Fibroblast of gingiva (primary cell): ENCODE results near the gene CCDC38.
"Not testable (repeated sequence)": the region's sequence is repeated elsewhere in the genome, so short reads cannot be mapped to it uniquely, and the experiment has no call there.

Experiments
- DNase-seq: peaks from one replicate; pipeline ENCODE4 v3.0.0-alpha.2; 2011; ENCODE audit warnings: low read depth

The CCDC38 gene

DNA sequence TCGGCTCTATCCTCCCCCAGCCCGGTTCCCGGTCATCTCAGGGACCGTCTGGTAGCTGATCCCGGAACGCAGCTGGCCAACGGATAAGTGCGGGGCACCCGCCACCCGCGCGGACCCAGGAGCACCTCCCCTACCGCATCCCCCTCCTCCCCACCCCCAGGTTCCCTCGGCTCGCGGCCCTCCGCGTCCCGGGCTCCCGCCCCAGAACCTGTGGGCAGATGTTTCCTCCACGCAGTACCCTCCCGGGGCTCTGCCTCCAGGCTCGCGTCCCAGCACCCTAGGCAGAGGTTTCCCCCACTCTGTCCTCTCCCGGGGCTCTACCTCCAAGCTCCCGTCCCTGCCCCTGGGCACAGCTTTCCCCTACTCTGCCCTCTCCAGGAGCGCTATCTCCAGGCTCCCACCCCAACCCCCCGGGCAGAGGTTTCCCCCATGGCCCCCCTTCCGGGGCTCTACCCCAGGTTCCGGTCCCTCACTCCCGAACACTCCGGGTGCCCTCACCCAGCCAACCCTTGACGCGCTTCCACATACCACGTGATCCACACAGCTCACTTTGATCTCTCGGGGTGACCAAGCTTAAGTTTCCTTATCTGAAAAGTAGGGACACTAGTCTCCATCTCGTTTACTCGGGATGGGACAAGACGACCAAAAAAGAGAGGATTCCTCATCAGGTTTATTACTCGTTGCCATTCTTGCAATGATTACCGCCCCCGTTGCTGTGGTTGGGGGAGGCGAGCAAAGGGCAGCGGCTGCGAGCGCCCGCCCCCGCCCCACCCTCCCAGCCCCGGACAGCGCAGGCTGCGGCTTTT, at the start of gene CCDC38:
Gene CCDC38, minus strand, starts transcription at position 91 of the 806 bp plus-strand sequence. CDS start 6,105 bp downstream, outside the sequence.
- peak; percentile 58 for DNase-seq

DNA sequence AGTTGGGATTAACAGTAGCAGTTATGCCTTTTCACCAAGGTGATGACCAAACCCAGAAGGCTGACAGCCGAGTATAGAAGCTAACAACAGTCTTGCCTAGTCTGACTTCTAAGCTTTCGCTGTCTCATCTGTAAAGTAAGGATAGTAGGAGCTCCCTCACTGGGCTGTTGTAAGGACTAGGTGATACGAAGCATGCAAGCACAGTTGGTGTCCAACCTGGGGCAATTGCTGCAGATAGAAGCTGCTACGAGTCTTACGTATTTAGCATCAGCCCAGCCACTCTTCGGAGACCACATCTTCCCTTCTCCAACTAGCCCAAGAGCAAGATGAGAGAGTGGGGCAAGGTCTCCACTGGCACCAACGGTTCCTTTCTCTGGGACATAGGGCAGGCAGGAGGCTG, 47.7 kb upstream of the CCDC38 start:
- DNase-seq = no peak

DNA sequence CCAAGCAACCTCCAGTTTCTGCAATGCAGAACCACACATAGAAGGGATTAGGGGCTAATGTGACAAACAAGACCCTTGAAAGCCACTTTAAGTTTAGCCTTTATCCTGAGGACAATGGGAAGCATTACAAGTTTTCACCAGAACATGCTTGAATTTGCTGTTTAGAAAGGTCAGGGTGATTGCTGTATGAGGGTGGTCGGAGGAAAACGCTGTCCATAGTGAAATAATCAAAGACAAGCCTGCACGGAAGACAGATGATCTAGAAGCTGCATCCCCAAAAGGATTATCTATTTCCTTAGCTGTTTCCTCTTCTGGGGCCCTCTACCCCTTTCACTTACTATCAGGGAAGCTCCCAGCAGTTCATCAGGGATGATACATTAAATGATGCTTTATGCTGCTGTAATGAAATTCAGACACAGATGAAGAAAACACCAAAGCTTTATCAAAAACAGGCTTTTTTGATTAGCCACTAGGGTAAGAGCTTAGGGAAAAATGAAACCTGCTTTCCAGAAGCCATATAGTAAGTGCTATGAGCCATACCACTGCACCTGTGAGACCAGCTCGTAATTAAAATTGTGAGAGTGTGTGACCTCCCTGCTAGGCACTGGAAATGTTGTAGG, 47.2 kb upstream of the CCDC38 start:
- DNase-seq = no peak

DNA sequence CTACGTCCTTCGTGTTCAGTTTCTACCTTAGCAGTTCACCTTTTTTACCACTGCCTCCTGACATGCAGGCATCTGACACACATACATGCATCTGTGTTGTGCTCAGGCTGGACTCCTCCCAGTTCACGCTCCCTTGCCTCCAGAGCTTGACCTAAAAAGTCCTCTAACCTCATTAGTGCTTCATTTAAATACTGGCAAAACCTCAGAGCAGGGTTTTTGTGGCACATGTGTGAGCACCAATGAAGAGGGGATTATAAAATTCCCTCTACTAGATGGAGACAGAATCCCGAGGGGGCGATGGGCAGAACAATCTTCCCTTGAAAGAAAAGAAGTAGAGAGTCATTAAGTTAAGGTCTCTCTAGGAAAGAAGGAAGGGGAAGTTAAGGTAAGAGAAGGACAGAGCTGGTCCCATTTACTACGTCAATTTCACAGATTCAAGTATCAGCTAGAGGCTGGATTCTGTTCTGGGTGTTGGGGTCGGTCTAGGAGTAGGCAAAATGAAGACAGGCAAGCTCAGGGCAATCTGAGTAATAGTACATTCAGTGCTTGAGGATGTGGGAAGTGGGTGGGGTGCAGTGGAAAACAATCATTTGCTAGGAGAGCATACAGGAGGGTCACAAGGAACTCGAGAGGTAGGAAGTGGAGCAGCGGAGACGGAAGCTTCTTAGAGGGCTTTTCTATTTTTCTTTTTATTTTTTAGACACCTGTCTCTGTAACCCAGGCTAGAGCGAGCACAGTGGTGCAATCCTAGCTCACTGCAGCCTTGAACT, 46.3 kb upstream of the CCDC38 start:
- DNase-seq = no peak

DNA sequence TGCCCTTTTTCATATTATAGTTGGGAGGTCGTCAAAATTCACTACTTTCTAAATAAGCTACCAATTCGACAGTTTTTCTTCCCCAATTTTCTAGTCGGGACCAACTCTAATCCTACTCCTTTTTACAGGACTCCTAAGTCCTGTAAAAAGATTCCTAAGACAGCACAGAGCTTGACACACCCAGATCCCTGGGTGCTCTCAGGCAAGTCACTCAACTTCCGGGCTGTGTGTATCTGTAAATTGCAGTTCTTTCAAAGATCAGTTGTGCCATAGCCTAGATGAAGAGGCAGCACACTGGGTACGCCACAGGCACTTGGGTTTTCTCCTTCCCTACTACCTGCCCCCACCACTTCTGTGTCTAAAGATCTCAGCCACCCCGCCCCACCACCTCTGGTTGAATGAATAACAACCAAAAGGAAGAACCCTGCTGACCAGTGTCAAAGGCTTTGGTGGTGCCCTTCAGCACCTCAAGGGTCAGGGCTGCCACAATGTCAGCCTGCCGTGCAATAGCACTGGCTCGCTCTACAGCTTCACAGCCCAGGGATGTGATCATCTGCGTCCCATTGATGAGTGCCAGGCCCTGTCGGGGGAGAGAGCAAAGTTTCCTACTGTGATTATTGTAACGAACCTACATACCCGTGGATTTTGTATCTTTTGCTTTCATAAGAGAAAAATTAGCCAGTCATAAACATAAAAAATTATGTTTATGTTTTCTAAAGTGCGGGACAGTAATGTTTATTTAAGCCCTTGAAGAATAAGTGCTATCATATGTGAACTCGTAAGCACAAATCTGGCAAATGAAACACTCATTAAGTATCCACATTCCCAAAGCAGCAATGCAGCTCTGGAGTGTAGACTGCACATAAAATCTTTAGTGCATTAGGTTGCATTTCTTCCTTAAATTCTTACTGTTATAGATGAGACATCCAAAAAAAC, 44.5 kb upstream of the CCDC38 start:
- DNase-seq = peak; percentile 59

DNA sequence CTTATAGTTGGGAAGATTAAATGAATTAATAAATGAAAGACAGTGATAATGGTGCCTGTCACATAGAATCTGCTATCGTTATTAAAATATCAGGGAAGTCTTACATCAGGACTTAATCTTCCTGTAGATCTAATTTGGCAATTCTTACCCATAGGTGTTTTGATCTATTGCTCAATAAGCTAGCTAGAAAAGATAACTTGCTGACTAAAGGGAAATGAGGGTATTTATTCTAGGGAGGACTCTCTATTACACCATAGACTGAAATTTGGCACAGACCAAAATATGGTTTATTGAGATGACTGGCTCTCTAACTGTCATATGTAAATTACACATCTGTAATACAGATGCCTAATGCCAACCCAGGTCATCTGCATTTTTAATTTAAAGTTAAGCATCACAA, 42.3 kb upstream of the CCDC38 start:
- no peak for DNase-seq

DNA sequence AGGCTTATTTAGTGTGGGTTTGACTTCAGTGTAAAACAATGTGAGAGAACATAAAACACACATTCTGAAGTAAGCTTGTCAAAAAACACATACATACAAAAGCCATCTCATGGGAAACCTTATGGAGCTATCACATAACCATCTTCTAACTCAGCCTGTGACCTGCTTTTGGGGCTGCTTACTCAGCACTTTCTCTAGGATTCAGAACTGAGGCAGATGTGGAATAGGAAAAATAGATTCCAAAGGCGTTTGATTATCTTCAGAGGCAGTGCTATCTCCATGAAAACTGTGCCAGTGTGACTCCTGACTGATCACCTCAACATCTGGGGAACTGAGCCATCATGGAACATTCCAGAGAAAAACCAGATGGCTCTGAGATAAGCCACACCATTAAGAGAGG, 40.2 kb upstream of the CCDC38 start:
- no peak for DNase-seq

DNA sequence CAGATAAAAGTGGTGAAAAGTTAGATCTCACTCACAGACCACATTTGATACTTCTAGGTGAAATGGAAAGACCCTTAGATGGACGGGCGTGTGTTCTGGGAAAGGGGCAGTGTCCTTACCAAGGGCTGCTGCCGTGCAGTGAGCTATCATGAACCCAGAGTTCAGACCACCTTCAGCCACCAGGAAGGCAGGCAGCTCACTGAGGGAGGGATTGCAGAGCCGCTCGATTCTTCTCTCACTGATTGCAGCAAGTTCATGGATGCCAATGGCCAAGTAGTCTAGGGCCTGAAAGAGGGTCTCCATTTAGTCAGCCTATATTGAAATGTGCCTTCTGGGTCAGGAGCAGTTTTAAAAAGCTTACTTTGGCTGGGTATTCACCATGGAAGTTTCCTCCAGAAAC, 38.0 kb upstream of the CCDC38 start:
- no peak for DNase-seq

DNA sequence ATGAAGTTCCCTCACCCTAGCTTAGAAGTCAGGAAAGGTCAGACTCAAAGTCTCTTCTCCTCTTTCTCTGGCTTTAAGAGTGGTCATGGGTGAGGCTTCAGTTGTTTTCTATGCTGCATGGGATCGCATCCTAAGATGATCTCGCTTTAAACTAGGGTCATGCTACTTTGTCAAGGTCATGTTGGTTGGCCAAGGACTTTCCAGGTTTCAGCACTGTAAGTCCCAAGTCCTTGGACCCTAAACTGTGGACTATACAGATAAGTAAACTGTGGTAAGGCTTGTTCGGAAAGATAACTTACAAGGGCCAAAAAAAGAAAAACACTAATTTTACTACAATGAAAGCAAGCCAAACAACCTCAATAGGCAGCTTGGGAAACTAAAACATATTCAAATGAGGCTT, 36.4 kb upstream of the CCDC38 start:
- DNase-seq = no peak

DNA sequence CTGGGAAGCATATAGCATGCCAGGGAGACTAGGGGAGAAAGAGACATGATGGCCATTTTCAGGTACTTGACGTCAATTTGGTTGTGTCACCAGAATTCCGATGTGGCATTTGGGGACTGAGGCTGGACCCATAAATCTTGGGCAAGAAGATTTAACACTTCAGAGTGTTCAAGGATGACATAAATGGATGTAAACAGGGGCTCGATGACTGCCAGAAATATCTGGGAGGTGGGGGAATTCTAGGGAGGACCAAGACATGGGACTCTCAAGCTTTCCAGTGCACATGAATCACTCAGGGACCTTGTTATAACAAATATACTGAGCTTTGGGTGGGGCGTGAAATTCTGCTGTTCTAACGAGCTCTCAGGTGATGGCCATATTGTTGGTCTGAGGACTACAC, 35.9 kb upstream of the CCDC38 start:
- DNase-seq = no peak

DNA sequence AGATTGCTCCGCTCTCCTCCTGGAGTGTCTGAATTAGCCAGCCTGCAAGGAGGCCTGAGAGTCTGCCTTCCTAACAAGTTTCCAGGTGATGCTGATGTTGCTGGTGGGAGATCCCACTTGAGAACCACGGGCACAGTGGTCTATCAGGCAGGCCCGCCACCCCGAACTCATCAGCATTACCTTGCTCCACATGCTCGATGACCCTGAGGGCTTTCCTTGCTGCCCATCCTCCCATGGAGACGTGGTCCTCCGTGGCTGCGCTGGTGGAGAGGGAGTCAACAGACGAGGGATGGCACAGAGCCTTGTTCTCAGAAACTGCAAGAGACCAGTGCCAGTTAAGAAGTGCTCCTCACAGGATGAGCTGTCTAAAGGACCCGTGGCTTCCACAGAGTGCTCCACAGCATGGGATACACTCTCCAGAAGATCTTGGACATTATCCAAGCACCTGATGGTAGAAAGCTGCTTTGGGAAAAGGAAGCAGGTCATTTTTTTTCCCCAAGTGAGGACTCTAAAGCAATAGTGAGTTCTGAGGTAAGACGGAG, 35.4 kb upstream of the CCDC38 start:
- DNase-seq = no peak

DNA sequence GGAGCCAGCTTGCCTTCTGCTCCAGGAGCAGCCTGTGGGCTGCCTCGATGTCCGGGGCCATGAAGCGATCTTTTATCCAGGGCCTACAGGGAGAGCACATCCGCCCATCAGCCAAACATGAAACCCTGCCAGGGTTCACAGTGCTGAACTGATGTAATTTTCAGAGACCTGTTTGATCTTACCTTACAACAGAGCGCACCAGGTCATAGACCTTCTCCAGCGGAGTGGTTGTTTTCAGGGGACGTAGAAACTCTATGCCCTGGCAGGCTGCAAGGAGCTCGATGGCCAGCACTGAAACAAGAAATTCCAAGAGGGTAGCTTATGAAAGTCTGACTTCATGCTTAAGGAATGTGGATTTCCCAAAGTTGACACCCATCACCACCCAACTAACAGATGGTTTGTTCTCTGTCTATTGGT, 34.0 kb upstream of the CCDC38 start:
- peak; percentile 10 for DNase-seq

DNA sequence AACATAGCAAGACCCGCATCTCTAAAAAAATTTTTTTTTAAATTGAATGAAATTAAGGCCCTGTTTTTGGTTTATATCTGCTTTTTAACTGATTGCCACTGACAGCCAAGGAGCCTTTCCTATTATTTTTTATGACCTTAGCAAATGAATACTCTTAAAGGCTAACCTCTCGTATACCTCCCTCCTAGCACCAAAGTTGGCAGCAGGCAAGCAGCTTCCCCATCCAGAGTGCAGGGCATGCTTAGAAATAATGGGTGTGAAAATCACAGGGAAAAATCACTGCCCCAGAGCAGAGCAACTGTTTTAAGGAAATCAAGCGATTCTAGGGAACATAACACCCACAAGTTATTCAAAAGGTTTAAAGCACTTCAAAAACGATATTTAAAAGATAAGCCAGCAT, 33.1 kb upstream of the CCDC38 start:
- DNase-seq = no peak

DNA sequence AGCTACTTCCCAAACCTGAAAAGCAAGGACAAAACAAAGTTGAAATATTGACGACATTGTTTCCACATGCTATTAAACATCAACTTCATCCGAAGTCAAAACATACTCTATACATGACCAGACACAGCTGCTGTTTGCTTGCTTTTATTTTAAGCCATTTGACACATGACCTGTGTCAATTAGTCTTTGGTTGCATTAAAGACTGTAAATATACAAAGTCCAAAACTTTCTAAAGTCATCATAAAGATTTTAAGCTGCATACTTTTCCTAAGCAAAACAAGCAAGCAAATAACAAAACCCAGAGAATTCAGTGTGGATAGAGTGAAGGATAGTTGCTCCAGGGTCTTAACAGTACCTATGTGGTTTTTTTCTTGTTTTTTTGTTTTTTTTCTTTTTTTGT, 31.9 kb upstream of the CCDC38 start:
- DNase-seq = no peak

DNA sequence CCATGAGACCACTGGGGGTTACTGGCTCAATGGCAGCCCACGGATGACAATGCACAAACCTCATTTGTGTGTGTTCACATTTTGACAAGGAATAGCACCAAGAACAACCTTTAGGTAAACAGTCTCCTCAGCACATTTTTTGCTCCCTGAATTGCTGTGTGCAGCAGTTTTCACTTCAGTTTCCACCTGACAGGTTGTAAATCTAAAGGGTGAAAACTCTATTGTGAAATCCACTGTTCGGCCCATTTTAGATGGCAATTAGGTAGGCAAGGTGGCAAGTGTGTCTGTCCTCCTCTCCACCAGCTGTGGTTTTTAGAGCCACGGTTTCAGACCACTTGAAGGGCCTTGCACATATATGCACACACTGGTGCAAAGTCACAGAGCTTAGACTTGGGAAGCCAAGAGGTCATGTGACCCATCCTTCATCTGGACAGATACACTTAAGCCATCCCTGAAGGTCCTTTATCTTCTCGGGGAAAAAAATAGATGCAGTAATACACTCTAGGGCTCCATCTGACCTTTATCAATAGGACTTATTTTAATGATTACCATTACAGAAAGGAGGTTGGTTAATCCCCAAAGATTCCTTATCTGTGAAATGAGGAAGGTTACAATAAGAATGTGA, 30.5 kb upstream of the CCDC38 start:
- no peak for DNase-seq

DNA sequence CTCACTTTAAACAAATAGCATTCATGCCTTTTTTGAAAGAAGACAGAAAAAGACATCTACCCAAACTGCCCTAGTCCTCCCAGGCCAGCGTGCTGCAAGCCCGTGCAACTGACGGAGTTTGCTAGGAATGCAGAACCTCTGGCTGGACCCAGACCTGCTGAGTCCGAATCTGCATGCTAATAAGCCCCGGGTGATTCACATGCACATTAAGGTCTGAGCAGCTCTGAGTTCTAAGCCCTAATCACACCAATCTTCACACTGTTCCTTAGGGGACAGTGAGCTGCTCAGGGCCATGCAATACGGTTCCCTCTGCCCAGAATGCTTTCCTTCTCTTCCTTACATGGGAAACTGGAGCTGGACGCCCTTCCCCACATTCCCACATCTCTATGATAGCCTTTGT, 28.5 kb upstream of the CCDC38 start:
- no peak for DNase-seq

DNA sequence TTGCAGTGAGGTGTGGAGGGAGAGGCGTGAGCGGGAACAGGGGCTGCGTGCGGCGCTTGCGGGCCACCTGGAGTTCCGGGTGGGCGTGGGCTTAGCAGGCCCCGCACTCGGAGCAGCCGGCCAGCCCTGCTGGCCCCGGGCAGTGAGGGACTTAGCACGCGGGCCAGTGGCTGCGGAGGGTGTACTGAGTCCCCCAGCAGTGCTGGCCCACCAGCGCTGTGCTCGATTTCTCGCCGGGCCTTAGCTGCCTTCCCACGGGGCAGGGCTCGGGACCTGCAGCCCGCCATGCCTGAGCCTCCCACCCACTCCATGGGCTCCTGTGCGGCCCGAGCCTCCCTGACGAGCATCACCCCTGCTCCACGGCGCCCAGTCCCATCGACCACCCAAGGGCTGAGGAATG, 26.7 kb upstream of the CCDC38 start:
- not testable (repeated sequence) for DNase-seq

DNA sequence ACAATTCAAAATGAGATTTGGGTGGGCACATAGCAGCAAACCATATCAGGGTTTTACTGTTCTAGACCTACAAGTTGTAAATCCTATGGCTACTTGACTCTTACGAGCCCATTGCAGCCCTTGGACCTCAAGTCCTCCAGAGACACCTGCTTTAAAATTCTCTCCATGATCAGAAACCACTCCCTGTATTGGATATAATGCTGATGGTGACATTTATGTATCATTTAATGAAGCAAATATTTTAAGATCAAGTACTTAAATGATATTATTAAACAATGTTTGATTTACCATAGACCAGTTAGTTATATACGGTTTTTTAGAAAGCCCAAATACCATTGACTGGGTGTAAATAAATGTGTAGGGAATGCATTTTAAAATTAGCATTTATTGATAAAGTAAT, 24.9 kb upstream of the CCDC38 start:
- DNase-seq = no peak

DNA sequence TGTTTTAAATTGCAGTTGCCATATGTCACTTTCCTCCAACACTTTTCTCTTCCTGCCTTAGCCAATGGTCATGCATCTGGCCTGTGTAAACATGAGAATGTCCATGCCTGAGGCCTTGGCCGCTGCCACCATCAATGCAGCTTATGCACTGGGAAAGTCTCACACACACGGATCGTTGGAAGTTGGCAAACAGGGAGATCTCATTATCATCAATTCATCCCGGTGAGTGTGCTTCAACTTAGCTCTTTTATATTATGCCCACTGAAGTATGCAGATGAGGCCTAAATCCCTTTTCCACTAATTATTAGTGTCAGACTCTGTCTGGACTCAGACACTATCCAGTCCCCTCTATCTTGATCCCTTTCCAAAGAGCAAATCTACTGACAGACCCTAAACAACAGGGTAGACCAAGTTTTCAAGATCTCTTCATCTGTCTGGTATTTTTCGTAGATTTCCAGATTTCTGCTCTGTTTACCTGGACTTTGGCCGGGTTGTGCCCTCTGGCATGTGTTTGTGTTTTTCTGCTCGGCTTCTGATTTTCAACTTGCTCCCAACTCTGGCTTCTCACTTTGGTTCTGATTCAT, 24.0 kb upstream of the CCDC38 start:
- no peak for DNase-seq

DNA sequence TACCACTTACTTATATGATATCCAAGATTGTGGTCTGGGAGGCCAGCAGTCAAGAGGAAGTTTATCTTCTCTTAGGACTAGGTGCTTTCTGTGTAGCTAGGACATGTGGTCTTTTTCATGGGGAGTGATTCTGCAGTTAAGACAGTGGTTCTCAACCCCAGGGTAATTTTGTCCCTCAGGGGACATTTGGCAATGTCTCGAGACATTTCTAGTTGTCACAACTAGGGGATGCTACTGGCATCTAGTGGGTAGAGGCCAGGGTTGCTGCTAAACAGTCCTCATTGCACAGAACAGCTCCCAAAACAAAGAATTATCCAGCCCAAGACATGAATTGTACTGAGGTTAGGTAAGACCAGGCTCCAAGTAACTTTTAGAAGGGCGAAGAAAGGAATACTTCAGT, 20.7 kb upstream of the CCDC38 start:
- DNase-seq = no peak

DNA sequence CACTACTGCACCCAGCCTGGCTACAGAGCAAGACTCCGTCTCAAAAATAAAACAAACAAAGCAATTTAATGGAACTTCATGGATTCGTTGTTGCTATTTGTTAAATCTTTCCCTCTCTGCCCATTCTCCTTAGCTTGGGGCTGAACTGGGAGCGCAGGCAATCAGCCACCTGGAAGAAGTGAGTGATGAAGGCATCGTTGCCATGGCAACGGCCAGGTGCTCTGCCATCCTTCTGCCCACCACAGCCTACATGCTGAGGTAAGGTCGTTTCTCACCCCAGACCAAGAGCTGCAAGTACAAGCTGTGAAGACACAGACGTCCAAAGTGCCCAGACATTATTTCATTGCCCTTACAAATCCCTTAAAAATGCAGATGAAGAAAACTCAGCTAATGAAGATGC, 19.8 kb upstream of the CCDC38 start:
- DNase-seq = no peak
